HG02623 (cell line): ENCODE data around the gene CAMTA1.
"Not testable (repeated sequence)": the region's sequence is repeated elsewhere in the genome, so short reads cannot be mapped to it uniquely, and the experiment has no call there.

Source experiments
- ATAC-seq: cut with Tn5 transposase; IDR thresholded peaks from one replicate; pipeline ENCODE4 v1.9.1; 2021; ENCODE audit warnings: moderate library complexity; ENCODE audit not compliant: unreplicated experiment

The CAMTA1 gene

GRCh38 chr1:6904476-6905170, 119.4 kb downstream of the CAMTA1 start:
- ATAC-seq, result no peak

DNA sequence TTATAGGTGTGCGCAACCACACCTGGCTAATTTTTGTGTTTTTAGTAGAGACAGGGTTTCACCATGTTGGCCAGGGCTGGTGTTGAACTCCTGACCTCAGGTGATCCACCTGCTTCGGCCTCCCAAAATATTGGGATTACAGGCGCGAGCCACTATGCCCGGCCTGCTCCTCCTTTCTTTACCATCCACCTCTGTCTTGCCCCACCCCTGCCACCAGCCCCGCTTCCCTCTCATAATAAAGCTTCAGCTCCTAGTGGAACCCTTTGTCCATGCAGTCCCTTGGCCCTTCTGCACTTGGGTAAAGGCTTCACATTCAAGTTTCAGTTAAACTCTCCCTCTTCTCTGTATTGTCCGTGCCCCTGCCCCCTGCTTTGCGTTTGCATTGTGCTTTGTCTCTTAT, 120.1 kb downstream of the CAMTA1 start:
- no peak for ATAC-seq

GRCh38 chr1:6905790-6906189, 120.5 kb downstream of the CAMTA1 start:
- no peak for ATAC-seq

GRCh38 chr1:6906783-6907182, 121.5 kb downstream of the CAMTA1 start:
- ATAC-seq, result no peak

GRCh38 chr1:6907201-6907600, 121.9 kb downstream of the CAMTA1 start:
- ATAC-seq, result no peak

GRCh38 chr1:6907676-6908434, 122.6 kb downstream of the CAMTA1 start:
- no peak for ATAC-seq

DNA sequence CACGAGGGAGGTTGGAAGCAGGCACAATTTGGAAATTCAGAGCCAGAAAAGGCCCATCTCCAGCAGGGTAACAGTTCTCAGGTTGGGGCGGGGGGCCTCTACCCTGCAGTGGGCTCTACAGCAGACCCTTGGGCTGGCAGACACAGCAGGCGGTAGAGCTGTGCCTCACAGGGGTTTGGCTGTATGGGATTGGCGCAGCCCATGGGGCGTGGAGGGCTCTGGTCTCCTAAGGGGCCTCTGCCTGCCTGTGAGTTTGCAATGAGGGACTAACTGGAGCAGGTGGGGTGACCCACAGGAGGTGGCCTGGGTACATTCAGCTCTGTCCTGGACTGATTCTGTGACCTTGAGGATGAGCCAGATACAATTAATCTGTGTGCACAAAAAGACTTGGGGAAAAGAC, 124.1 kb downstream of the CAMTA1 start:
- no peak for ATAC-seq

DNA sequence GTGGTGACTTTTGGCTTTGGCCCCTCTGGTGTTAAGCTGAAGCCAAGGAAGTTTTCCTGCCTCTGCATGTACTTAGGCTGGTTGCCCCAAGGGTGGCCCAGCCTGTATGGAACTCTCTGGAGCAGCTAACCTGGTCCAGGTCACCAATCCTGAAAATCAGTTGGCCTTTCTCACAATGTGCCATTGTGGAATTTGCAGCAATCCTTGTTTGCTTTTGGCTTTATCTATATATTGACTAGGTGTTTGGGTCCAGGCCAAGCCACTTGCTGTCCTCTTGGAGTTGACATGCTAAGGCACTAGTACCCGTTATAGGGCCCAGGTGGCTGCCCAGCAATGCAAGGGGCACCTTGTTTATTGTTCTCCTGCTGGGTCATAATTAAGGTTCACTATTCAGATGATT, 124.6 kb downstream of the CAMTA1 start:
- ATAC-seq, result no peak

DNA sequence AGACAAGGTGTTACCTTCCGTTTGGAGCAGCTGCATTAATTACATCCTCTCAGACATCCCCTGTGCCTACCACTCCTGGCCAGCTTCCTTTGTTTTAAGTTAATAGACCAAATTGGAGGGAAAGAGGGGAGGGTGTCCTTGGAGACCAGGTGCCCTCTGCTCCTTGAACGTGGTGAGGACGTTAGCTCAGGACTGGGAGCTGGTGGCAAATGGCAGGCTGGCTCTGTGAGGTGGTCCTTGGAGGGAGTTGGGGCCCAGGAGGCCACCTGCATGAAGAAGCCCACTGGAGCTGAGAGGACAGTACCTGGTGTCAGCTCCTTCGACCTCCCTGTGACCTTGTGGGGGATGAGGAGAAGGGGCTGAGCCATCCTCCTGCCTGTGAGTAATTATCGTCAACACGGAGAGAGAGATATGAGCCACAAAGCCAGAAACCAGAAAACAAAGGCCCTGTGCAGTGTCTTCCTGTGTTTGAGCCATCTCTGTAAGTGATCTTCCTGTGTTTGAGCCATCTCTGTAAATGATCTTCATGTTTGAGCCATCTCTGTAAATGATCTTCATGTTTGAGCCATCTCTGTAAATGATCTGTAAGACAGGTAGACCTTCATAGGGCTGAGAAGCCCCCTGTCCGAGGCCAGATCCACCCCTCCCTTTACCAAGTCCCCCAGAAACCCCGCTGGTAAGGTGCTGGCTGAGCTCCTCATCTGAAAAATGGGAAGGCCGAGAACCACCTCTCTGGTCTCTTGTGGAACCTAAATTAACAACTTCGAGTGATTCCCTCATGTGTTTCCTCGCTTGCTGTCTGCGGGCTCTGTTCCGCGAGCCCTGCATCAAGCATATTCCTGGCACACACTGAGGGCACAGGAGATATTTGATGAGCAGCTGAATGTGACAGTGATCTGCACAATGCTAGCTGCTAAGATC, 126.0 kb downstream of the CAMTA1 start:
- ATAC-seq, result no peak

DNA sequence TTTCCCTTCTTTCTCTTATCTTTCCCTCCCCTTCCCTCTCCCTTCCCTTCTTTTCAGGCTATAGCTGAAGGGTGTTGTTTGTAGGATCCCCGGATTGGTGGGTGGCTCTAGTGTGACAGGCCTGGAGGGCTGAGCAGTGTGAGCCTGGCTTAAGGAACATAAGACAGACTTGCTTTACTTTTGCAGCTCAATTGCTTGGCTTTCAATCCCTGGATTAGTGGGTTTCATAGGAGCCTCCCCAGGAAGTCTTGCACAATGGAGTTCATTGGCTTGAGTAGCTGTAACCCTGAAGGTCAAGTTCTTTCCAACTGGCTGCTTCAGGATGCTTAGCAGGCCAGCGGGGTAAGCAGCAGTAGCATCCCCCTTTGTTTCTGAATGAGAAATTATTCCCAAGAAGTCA, 126.7 kb downstream of the CAMTA1 start:
- ATAC-seq, result no peak

GRCh38 chr1:6912518-6912917, 127.3 kb downstream of the CAMTA1 start:
- no peak for ATAC-seq

DNA sequence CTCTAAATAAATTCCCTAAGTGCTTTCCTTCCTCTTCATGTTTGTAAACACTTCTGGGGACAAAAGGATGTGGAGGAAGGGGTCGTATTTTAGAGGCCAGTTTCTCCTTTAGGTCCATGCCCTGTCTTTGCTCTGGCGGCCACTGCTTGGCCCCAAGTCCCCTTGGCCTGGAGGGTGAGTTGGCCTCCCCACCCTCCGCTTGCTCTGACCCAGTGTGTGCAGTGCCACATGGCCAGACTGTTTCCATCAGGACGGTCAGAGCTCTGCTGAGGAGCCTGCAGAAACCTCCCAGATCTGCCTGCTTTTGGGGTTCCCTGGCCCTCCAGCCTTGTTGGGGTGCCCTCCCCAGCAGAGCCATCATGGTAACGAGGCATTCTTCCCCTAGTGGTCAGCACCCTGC, 127.8 kb downstream of the CAMTA1 start:
- no peak for ATAC-seq

DNA sequence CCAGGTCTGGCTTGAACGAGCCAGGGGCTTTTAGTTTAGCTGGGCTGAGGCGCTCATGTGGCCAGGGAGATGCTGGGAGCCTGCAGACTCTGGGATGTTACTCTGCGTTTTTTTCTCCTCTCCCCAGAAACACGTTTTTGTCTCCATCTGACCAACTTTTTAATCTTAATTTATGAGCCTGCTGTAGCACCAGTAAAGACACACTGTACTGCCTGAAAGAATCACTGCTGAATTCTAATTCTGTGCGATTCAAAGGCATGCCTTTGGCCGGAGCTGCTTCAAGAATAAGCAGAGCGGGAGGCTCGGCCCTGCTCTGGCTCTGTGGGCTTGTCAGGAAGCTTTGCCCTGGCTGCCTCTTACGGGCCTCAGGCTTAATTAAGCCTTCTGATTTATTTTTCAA, 129.5 kb downstream of the CAMTA1 start:
- ATAC-seq, result no peak

- ATAC-seq, result no peak
Observed at GRCh38 chr1:6915999-6916565, 130.8 kb downstream of the CAMTA1 start.

DNA sequence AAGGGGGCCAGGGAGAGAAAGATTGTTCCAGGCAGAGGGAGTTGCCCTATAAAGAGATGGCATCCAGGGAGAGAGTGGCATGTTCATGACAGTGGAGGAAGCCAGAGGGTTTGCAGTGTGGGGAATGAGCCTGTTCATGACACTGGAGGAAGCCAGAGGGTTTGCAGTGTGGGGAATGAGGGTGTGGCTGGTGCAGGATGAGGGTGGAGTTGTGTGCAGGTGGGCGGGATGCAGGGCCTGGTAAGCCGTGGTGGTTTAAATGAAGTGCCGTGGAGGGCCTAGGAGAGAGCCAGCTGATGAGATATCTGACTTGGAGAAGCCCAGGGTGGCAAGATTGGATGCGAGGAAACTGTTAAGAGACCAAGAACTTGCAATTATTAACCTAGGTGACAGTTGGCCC, 131.8 kb downstream of the CAMTA1 start:
- ATAC-seq, result no peak

GRCh38 chr1:6918186-6918924, 133.1 kb downstream of the CAMTA1 start:
- ATAC-seq, result no peak

DNA sequence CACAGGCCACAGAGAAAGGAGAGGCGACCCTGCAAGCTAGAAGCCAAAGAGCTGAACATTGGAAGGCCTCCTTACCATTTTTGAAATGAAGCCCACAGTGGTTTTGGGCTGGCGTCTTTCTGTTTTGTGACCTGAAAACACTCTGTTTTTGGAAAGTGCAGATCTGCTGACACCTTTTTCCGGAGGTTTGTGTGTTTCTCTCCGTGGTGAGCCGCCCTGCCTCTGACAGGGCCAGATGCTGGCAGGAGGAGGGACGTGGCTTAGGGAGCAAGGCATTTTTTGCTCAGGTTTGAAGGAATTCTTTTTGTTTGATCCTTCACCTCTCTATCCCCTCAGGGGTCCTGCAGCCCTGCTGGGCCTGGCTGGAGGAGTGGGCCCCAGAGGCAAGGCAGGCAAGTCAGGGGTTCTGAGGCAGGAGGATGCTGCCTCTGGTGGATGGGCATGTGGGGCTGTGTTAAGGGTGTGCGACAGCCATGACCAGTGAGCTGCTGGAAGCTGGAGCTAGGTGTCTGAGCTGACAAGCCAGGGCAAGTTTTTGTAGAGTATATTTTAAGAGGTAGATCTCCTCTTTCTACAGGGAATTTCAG, 133.8 kb downstream of the CAMTA1 start:
- ATAC-seq, result no peak

DNA sequence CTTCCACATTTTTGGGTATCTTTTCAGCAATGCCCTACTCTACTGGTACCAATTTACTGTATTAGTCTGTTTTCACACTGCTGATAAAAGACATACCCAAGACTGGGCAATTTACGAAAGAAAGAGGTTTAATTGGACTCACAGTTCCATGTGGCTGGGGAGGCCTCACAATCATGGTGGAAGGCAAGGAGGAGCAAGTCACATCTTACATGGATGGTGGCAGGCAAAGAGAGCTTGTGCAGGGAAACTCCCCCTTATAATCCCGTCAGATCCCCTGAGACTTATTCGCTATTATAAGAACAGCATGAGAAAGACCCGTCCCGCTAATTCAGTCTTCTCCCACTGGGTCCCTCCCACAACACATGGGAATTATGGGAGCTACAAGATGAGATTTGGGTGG, 136.3 kb downstream of the CAMTA1 start:
- ATAC-seq, result not testable (repeated sequence)

- ATAC-seq, result no peak
Observed at GRCh38 chr1:6922096-6922931, 137.1 kb downstream of the CAMTA1 start.
